Keratinocyte (primary cell): Measurements from ENCODE around the gene NOSIP.

Source experiments
- CTCF ChIP-seq, 3 experiments: IDR thresholded peaks in 1 of 3; conservative IDR thresholded peaks in 1 of 3; optimal IDR thresholded peaks in 1 of 3; 2 replicates in 2 of 3; 3 replicates in 1 of 3; pipeline versions ENCODE3 to v1.5.1; 2011; ENCODE audit warnings: low read length in 3 of 3, mild to moderate bottlenecking in 3 of 3, moderate library complexity in 2 of 3, control low read depth in 1 of 3, inconsistent platforms in 1 of 3; ENCODE audit not compliant: insufficient read depth in 2 of 3; ENCODE audit errors: extremely low read depth in 1 of 3
- EZH2 ChIP-seq: IDR thresholded peaks from one replicate; pipeline ENCODE4 v1.6.1; 2012; ENCODE audit warnings: inconsistent platforms, mild to moderate bottlenecking, low read length, moderate library complexity

- TF ChIP-seq CTCF (optimal IDR thresholded peaks at IDR 0.05 in 1 of 3, IDR thresholded peaks at IDR 0.05 in 1 of 3, conservative IDR thresholded peaks at IDR 0.05 in 1 of 3; ENCODE audit: extremely low read depth in 1 of 3, insufficient read depth in 2 of 3, low read length in 3 of 3) (no peak), EZH2 (no peak)
These were observed 45.5 kb downstream of the NOSIP start for GRCh38 chr19:49534632-49535385.
